K562 (cell line): Measurements from ENCODE around the gene COX5A. TPM values are rescaled to one million over a fixed set of nuclear protein-coding genes. Genes with fewer than 3 reads are reported as not detected.
A peak's percentile ranks its signal among the peaks of the same experiment; 100 is the strongest.

Source experiments
- ADNP ChIP-seq: fragments of 200-800 bp; sonication (Bioruptor generic); IDR thresholded peaks from 2 replicates; pipeline ENCODE4 v1.6.1; 2016; ENCODE audit warnings: missing genetic modification characterization, missing compliant biosample characterization
- CEBPG ChIP-seq, 3 experiments: fragments of 200-800 bp in 1 of 3; sonication (Bioruptor generic) in 1 of 3; sonication (generic) in 1 of 3; formaldehyde crosslinking in 1 of 3; IDR thresholded peaks in 2 of 3; conservative IDR thresholded peaks in 1 of 3; 2 replicates each; pipeline versions ENCODE4 v1.6.1 to v1.8.0; 2016 to 2022; ENCODE audit warnings: missing compliant biosample characterization in 2 of 3, missing genetic modification characterization in 2 of 3, mild to moderate bottlenecking in 1 of 3, missing genetic modification reagents in 1 of 3
- CTCFL ChIP-seq: IDR thresholded peaks from 2 replicates; pipeline ENCODE4 v1.6.1; 2011; ENCODE audit warnings: borderline replicate concordance, low read depth, mild to moderate bottlenecking, moderate library complexity, low read length; ENCODE audit not compliant: insufficient read depth, poor library complexity, severe bottlenecking
- GABPA ChIP-seq: fragments of 200-800 bp; sonication (Bioruptor generic); conservative IDR thresholded peaks from 2 replicates; pipeline ENCODE4 v1.6.1; 2016; ENCODE audit warnings: low read depth, missing genetic modification characterization, missing compliant biosample characterization
- IRF9 ChIP-seq: fragments of 450-650 bp; IDR thresholded peaks from 2 replicates; pipeline ENCODE4 v1.6.1; 2016; ENCODE audit warnings: missing biosample characterization, missing genetic modification characterization
- RBM22 ChIP-seq: fragments of 200-400 bp; formaldehyde crosslinking; IDR thresholded peaks from 2 replicates; pipeline ENCODE4 v1.6.1; 2018; ENCODE audit warnings: low read length, low read depth; ENCODE audit not compliant: poor library complexity, severe bottlenecking
- RBM34 ChIP-seq: fragments of 200-400 bp; formaldehyde crosslinking; IDR thresholded peaks from 2 replicates; pipeline ENCODE4 v1.6.1; 2018; ENCODE audit warnings: low read length, borderline replicate concordance; ENCODE audit not compliant: insufficient read depth
- SUPT5H ChIP-seq: fragments of 450-650 bp; IDR thresholded peaks from 2 replicates; pipeline ENCODE4 v1.6.1; 2016
- TCF7L2 ChIP-seq: fragments of 150-350 bp; IDR thresholded peaks from 2 replicates; pipeline ENCODE4 v1.6.1; 2016; ENCODE audit warnings: low read depth, mild to moderate bottlenecking, low read length, moderate library complexity
- TRIM25 ChIP-seq: fragments of 450-650 bp; IDR thresholded peaks from 2 replicates; pipeline ENCODE4 v1.7.0; 2016; ENCODE audit warnings: borderline replicate concordance
- ZNF253 ChIP-seq: fragments of 250-450 bp; sonication (Bioruptor Pico); conservative IDR thresholded peaks from 2 replicates; pipeline ENCODE4 v1.6.1; 2021; ENCODE audit warnings: mild to moderate bottlenecking
- polyA plus RNA-seq, 8 experiments: library from polyadenylated mRNA; depleted of rRNA in 4 of 8; stranded (reverse) in 5 of 8; unstranded in 3 of 8; fragments of >200 nt; fragmentation: Nextera tagmentation in 2 of 8; fragmentation: Illumina TruSeq in 1 of 8; extraction: Ambion mirVana in 2 of 8; extraction: Trizol in 1 of 8; gene quantifications; 2 replicates each; pipeline versions ENCODE4 v1.2.1 to v1.2.3, GENCODE V29; 2011 to 2014; ENCODE audit warnings: inconsistent platforms in 1 of 8, missing spikeins in 1 of 8
- total RNA-seq, 7 experiments: library from RNA; depleted of rRNA in 6 of 7; stranded (reverse); fragments of >200 nt in 6 of 7; fragmentation: Illumina TruSeq in 2 of 7; extraction: Trizol in 2 of 7; gene quantifications; 2 replicates each; pipeline versions ENCODE4 v1.2.1 to v1.2.3, GENCODE V29; 2011 to 2021; ENCODE audit warnings: low replicate concordance in 1 of 7
- TF ChIP-seq, protein P1 (sequence below): IDR thresholded peaks from 2 replicates; pipeline ENCODE4 v1.6.1; 2016; ENCODE audit warnings: missing genetic modification characterization, missing compliant biosample characterization
- TF ChIP-seq, protein P2 (sequence below): fragments of 250-450 bp; sonication (Bioruptor Pico); IDR thresholded peaks from 2 replicates; pipeline ENCODE4 v1.5.0; 2021

The COX5A gene
- total and polyA plus RNA-seq, 9 of the 15 experiments (the other 6 are each of a cell fraction or from before 2014, with no cell fraction given): 86.8 to 553 (median 371) TPM

- TF ChIP-seq CEBPG (CRISPR knock-in tag; IDR thresholded peaks at IDR 0.05) (peak; percentile 78), CEBPG (tag; conservative IDR thresholded peaks at IDR 0.05 in 1 of 2, IDR thresholded peaks at IDR 0.05 in 1 of 2) (no peak), IRF9 (tag) (no peak), GABPA (0 out of 2 replicates have a peak, but pooled peaks have one; percentile 23), SUPT5H (no peak), RBM34 (no peak), TCF7L2 (no peak), ZNF253 (CRISPR knock-in tag) (no peak), CTCFL (peak; percentile 100), RBM22 (peak; percentile 79), ADNP (tag) (no peak), TRIM25 (no peak)
- TF ChIP-seq, protein P1, sequence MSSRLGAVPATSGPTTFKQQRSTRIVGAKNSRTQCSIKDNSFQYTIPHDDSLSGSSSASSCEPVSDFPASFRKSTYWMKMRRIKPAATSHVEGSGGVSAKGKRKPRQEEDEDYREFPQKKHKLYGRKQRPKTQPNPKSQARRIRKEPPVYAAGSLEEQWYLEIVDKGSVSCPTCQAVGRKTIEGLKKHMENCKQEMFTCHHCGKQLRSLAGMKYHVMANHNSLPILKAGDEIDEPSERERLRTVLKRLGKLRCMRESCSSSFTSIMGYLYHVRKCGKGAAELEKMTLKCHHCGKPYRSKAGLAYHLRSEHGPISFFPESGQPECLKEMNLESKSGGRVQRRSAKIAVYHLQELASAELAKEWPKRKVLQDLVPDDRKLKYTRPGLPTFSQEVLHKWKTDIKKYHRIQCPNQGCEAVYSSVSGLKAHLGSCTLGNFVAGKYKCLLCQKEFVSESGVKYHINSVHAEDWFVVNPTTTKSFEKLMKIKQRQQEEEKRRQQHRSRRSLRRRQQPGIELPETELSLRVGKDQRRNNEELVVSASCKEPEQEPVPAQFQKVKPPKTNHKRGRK (tag): no peak
- TF ChIP-seq, protein P2, sequence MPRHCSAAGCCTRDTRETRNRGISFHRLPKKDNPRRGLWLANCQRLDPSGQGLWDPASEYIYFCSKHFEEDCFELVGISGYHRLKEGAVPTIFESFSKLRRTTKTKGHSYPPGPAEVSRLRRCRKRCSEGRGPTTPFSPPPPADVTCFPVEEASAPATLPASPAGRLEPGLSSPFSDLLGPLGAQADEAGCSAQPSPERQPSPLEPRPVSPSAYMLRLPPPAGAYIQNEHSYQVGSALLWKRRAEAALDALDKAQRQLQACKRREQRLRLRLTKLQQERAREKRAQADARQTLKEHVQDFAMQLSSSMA (CRISPR knock-in tag): no peak
Measured at GRCh38 chr15:74955796-74956647, 18.1 kb upstream of the COX5A start (continued).
